LoVo (cell line): ENCODE measurements around the gene MEOX1.

Source experiments
- DNase-seq: peaks from one replicate; pipeline ENCODE4 v3.0.0-alpha.2; 2016; ENCODE audit warnings: low spot score

MEOX1 gene

GRCh38 chr17:43655693-43656255 is 5.9 kb downstream of the MEOX1 start:
- no peak for DNase-seq

- no peak for DNase-seq
Observed at GRCh38 chr17:43652124-43652480, 9.6 kb downstream of the MEOX1 start.

DNA sequence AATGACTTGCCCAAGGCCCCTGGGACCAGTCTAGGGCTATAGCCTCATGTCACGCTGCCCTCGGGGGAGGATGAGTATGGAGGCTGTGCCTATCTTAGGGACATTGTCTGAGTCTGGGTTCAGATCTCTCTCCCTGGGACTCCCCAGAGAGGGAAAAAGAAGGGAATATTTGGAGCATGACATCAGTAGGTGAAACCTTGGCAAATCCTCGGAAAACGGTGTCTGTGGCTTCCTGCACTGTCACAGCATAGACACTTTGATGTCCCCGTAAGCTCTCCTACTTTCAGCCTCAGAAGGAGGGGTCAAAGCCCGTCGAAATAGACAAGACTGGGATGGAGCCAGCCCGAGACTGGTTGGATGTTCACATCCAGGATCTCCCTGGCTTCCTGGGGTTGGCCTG is 11.3 kb downstream of the MEOX1 start:
- no peak for DNase-seq

DNA sequence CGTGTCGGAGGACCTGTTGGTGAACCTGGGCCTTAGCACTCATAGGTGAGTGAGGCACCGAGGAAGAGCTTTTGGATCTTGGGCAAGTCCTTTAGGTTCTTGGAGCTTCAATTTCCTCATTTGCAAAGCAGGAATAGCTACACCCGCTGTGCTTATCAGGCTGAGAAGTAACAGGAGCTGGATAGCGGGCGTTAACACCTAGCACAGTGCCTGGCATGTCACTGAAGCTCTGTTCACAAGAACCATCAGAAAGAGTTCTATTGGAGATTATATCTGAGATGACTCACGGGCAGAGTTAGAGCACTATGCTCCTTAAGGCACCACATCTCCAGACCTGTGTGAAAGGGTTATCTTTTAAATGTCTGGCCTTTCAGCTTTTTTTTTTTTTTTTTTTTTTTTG is 12.8 kb downstream of the MEOX1 start:
- no peak for DNase-seq

- no peak for DNase-seq
Observed at GRCh38 chr17:43645765-43646481, 15.8 kb downstream of the MEOX1 start.

DNA sequence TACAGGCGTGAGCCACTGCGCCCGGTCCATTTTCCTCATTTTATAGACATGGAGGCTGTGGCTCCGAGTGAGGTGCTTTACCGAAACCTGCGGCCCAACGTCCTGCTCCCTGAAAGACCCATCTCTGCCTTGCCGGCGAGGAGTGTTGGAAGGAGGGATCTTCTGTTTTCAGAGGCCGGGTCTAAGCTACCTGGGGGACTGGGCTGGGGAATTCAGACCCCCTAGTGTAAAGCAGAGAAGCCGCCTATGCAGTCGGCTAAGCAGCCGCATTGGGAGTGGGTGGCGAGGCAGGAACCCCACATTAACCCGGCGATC is 16.3 kb downstream of the MEOX1 start:
- no peak for DNase-seq

GRCh38 chr17:43644081-43644480 is 17.6 kb downstream of the MEOX1 start:
- no peak for DNase-seq

DNA sequence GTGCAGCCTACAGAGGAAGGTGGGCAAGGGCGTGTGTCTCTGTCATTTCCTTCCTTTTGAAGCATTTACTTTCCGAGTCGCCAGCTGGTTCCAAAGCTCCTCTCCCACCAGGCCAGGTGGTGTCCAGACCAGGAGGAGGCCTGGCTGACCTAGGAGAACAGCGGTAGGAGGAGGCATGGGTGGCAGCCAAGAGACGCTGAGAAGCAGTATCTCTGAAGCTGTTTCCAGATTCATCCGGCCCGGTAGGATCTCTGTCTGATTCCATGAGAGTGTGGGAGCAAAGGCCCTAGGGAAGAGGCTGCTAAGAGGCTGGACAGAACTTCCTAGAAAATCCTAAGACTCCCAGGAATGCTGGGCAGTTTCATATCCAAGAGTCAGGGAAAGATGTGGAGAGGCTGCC is 20.3 kb downstream of the MEOX1 start:
- no peak for DNase-seq

DNA sequence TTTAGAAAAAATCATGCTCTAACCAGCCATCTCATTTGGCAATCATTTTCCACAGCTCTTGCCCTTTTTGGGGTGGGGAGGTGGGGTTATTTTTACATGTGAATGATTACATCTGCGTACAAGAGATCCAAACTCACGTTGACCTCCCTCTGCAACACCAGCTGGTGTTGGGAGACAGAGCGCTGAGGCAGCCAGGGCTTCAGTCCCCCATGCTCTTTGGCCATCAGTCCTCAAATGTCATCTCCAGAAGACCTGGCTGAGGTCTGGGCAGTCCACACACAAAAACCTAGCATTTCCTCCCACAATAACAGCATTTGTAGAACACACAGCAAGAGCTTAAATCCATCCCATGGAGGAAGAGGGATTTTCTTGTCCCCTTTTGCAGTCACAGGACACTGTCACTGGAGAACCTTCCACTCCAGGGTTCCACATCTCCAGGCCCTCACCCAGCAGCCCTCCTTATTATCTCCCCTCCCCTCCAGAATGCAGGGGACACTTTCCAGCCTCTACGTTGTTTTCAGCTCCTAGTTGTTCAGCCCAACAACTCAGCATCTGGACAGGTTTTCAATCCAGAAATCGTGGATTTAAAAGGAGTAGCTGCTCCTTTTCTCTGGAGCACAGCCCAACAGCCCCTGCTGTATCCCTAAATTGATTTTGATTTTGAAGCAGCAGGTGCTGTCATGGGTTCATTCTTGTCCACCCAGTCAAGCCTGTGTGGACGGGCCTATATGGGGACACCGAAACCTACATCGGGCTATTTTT is 21.1 kb downstream of the MEOX1 start:
- DNase-seq: no peak

DNA sequence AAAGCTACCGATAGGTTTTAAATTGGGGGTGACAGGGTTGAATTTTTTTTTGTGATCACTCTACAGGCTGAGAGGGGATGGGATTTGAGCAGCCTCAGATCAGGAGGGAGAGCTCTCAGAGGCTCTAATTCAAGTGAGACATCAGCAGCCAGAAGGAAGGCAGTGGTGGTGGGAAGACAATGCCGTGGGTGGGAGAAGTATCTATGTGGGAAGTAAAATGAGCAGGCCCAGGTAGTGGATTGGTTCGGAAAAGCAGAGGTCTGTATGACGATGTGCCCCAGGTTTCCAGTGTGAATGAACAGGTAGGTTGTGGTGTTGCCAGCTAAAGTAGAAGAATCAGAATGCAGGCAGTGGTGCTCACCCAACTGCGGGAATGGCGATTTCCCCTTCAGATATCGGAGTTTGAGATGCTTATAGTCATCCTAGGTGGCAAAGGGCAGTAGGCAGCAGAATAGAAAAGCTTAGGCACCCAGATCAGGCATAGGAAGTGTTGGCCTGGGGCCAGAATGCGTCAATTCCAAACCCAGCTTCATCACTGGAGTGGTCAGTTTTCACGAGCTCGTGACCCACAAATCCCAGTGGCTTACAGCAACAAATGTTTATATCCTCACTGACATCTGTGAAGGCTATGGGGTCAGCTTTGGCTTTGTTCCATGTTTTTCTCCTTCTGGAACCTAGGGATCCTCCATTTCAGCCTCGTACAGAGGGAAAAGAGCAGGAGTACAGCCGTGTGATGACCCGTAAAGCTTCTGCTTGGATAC is 24.0 kb downstream of the MEOX1 start:
- DNase-seq: no peak

GRCh38 chr17:43636426-43636825 is 25.3 kb downstream of the MEOX1 start:
- no peak for DNase-seq

- no peak for DNase-seq
Observed at GRCh38 chr17:43634591-43635125, 27.1 kb downstream of the MEOX1 start.

- DNase-seq: no peak
Observed at GRCh38 chr17:43632221-43632620, 29.5 kb downstream of the MEOX1 start.

DNA sequence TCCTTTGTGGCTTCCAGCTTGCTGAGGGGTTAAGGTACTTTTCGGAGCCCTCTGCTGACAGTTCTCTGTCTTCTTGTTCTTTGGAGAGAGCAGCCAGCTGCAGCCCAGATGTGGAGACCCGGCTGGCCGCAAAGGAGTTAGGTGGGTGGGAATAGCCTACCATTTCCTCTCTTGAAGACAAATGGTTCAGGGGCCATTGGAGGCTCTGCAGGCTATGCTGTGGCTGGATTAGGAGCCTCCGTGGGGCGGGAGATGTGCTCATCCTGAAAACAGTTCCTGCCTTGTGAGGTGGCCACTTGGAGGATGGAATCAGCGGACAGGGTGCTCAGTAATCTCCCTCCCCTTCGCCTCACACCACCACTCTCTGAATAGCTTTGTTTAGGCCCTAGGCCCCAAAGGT is 30.3 kb downstream of the MEOX1 start:
- no peak for DNase-seq

DNA sequence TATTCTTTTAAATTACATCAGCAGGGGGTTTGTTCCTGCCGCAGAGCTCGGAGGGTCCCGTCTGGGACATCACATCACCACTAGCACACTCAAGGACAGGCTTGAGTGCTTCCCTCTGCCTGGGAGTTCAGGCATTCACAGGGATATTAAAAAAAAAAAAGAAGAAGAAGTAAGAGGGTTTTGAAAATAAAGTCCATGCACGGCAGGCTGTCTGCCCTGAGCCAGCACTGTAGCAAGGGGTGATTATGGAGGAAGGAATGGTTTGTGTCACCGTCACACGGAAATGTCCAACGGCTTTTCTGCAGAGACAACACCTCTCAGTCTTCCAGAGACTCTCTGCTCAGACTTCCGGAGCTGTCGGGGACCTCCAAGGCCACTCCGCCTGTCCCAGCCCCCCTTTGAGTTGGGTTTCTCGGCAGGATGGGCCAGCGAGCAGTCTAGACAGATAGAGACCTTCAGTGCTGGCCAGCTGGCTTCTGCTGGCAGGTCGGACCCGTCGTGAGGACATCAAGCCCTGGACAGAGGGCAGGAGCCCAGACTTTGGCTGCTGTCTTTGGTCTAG is 33.6 kb downstream of the MEOX1 start:
- no peak for DNase-seq

DNA sequence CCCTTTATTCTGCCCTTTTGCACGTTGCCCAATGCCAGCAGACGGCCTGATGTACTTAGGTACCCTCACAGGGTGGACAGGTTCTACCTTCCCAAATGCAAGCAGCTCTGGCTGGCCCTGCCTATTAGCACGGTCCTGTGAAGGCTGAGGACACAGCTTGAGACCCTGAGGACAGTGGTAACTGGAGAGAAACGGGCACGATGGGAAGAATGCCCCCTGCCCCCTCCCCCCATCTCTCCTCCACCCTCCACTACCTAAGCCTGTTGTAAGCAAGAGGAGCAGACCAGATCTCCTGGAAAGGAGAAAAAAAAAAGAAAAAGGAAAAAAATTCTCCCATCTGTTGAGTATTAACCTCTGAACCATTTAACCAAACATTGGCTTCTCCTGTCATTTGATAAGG is 34.1 kb downstream of the MEOX1 start:
- no peak for DNase-seq

DNA sequence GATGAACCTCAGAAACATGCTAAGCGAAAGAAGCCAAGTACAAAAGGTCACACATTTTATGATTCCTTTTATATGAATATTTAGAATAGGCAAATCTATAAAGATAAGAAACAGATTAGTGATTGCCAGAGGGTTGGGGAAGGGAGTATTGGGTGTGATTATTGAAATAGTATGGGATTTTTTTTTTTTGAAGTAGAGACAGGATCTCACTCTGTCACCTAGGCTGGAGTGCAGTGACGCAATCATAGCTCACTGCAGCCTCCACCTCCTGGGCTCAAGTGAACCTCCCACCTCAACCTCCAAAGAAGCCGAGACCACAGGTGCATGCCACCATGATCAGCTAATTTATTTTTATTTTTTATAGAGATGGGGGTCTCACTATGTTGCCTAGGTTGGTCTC is 35.7 kb downstream of the MEOX1 start:
- DNase-seq: no peak

DNA sequence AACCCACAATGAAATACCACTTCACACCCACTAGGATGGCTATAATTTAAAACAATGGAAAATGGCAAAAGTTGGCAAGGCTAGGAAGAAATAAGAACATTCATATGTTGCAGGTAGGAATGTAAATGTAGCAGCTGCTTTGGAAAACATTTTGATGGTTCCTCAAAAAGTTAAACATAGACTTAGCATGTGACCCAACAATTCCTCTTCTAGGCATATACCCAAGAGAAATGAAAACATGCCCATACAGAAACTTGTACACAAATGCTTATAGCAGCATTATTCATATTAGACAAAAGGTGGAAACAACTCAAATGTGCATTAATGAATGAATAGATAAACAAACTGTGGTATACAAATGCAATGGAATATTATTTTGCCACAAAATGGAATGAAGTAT is 36.1 kb downstream of the MEOX1 start:
- DNase-seq: no peak

DNA sequence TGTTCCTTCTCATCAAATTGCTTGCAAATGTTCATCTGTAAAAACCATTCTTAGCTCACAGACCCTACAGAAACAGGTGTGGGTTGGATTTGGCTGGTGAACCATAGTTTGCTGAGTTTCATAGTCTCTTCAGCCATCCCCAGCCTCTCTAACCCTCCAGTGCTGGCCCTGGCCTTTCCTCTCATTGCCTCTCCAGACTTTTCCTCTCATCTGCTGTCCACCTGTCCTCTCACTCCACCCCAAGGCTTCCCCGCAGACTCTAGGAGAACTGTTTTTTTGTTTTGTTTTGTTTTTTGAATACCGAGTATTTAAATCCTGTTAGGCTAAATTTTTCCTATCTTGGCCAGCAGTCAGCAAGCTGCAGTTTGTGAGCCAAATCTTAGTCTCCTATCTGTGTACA is 41.1 kb downstream of the MEOX1 start:
- DNase-seq: no peak

- DNase-seq: no peak
Observed at GRCh38 chr17:43620147-43620546, 41.6 kb downstream of the MEOX1 start.

DNA sequence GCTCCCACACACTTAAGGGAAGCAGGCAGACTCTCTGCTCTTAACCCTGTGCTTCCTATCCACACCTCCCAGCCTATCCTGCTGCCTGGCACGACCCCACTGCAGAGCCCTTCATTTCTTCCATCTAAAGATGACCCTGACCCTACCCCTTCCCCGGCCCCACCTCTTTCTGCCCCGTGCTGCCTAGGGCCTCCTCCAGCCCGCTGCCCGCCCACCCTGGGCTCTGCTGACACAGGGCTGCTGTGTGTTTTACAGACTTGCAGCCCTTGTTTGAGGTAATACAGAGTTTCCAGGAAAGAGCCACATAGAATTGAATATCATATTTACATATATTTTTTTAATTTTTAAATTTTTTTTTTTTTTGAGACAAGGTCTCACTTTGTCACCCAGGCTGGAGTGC is 42.0 kb downstream of the MEOX1 start:
- DNase-seq: no peak

DNA sequence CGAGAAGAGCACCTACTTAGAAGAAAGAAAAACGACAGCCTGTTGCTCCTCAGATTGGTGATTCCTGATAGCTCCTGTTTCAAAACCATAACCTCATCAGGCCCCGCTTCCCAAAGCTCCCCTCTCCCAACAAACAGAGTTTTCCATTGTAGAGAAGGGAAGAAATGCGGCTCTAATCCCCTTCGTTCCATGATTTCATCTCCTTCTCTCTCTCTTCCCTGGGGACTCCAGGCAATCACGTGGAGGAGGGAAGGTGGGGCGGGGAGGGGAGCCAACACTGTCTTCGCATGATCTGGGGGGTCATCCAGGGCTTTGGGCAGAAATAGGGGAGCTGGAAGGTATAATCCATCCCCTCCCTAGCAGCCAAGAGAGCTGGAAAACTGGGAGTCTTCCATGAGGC is 43.4 kb downstream of the MEOX1 start:
- no peak for DNase-seq
